Stimulated activated CD8-positive, alpha-beta memory T cell treated with anti-CD3 and anti-CD28 coated beads, Interleukin-12 subunit alpha, Interleukin-12 subunit beta, amount 100 ng/mL, for 4 hours (primary cell): ENCODE data around the gene ANKRD60.

Experiments
- DNase-seq: peaks from one replicate; pipeline ENCODE4 v3.0.0-alpha.2; 2020; ENCODE audit warnings: low read depth

ANKRD60 gene

DNA sequence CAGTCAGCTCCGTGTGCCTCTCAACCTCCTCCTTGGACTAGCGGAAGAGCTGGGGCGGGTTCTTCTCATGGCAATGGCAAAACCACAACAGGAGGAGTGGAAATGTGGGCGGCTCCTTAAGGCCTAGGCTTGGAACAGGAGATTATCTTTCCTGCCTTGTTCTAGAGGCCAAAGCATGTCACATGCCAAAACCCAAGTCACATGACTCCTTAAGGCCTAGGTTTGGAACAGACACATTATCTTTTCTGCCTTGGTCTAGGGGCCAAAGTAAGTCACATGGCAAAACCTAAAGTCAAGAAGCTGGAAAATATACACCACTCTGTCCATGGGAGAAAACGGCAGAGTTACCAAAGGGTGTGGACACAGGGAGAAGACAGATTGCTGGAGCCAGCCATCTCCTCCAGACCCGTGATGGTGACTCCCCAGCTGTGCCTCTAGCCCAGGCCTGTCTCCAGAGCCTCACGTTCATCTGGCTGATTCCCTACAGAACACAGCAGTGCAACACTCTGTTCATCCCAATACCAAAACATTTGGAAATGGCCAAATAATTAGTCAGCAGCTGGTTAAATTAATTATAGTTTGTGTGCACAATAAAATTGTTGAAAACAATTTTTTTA is 34.2 kb downstream of the ANKRD60 start:
- no peak for DNase-seq

DNA sequence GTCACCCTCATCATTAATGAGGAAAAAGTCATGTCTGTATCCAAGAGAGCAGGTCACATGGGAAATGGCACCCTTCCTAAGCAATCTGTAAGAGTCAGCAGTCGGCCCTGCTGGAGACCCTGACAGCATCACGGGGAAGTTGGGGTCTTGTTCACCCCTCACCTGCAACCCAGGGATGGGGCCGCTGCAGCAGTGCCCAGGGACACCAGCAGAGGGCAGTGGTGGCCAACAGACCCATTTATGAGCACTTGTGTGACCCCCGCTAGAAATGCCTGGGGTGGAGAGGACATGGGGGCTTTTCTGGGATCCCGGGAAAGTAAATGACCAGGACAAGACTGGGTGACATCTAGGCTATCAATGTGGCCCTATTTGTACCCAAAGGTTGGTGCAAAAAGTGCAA is 35.9 kb downstream of the ANKRD60 start:
- DNase-seq, result no peak

DNA sequence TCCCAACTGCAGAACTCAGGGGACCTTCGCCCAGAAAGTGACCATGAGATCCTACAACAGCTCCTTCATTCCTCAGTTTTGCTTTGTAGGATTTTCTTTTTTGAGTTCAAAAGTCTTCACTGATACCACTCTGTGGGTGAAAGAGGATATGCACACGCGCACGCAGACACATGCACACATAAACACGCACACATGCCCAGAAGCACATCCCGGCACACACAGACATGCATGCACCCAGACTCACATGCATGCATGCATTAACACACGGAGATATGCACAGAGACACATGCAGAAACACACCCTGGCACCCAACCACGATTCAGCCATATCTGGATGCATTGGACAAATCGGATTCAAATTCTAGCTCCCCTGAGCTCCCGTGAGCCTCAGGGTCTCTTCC is 36.4 kb downstream of the ANKRD60 start:
- DNase-seq, result no peak

DNA sequence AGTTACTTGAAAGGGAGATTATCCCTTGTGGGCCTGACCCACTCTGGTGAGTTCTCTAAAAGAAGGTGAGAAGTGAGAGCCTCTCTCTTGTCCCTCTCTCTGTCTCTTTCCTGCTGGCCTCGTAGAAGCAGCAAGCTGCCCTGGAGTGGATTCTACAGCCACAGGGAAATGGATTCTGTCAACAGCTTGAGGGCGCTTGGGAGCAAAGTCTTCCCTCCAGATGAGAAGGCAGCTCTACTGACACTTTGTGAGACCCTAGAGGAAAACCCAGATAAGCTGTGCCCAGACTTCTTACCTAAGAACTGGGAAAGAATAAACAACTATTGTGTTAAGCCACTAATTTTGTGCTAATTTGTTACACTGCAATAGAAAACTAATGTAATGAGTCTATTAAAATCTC is 39.9 kb downstream of the ANKRD60 start:
- DNase-seq, result no peak

DNA sequence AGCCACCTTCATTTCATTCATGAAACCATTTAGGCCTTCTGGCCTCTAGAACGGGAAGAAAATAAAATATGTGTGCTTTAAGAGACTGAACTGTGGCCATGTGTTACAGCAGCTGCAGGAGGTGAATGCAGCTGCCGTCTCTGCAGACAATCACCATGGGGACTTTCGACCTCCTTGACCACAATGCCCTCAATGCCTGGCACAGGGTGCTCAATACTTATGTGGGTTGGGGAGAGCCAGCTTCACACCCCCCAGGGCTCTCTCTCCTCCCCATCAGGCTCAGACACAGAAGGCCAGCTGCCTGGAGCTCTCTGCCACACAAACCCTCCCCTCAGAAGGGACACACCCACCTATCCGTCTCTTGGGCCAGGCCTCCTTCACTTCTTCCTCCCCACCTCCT is 43.5 kb downstream of the ANKRD60 start:
- DNase-seq, result no peak

DNA sequence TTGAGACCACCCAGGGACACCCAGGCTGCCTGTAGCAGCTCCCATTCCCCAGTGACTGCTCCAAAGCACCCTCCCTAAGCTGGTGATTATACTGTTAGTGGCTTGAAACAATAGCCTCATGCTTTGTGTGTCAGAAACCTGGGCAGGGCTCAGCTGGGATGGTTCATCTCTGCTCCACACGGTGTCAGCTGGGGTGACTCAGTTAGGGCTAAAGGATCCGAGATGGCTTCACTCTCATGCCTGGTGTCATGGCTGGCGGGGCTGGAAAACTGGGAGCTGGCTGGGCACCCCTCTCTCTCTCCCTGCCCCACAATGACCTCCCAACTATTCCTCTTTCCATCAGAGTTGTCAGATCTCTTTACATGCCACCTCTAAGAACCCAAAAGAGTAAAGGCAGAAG is 44.4 kb downstream of the ANKRD60 start:
- DNase-seq, result no peak

DNA sequence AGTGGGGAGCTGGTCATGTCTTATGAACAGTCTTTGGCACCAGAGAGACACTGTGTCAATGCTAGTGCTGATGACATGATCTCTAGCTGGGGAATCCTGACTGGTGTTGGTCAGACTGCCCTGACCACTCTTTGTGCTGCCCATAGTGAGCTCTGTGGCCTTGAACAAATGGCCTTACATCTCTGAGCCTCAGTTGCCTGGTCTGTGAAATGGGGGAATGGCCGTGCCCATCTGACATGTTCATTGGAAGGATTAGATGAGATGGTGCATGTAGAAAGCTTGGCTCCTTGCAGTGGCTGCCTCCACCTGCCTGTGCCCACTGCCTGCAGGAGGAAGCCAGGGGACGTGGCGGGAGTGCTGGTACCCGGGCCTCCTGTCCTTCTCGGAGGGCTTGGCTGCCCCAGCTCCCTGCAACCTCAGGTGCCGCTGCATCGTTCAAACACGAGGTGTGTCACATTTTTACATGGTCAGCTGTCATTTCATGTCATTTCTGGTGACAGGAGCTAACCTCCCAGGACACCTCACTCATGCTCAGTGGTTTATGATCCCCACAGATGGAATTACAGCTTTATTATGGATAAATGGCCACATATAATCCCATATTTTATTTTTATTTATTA is 45.8 kb downstream of the ANKRD60 start:
- no peak for DNase-seq

DNA sequence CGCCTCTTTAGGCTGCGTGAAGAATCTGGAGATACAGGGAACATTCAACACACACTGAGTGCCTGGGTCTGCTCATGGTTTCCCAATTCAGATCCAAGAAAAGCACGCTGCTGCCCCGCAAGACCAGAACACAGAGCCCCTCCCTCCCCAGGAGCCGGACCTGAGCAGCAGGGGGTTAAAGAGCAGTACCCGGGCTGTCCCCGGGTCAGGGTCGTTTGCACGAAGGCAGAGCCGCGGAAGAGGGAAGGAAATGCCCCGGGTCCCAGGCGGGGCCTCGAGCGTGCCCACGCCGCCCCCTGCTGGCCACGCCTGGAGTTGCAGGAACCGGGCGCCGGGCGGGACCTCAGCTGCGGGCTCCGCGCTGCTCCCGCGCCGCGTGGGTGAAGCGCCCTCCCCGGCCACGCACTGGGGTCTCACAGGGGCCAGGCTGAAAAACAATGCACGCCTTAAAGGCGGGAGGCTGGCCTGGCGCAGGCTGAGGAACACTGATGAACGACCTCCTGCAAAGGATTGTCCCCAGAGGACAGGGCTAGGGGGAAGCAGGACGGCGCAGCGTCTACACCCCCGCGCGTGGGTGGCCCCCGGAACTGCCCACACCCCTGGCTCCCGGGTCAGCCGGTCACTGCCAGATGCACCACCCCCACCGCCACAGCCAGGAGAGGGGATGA is 48.9 kb downstream of the ANKRD60 start:
- DNase-seq, result peak; percentile 47

DNA sequence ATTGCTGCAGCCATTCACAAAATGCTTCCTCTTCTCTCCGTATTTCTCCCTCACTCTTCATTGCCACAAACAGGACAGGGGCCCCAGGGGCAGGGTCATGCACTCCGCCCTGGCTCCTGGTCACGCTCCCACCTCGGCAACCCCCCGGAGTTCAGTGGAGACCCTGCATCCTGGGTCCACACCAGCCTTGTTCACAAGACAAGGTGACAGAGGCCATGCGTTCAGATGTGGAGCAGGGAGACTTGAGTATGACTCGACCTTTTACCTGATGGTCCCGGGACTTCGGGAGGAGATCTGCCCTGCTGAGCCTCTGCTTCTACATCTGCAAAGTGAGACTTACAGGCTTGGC is 49.4 kb downstream of the ANKRD60 start:
- no peak for DNase-seq

DNA sequence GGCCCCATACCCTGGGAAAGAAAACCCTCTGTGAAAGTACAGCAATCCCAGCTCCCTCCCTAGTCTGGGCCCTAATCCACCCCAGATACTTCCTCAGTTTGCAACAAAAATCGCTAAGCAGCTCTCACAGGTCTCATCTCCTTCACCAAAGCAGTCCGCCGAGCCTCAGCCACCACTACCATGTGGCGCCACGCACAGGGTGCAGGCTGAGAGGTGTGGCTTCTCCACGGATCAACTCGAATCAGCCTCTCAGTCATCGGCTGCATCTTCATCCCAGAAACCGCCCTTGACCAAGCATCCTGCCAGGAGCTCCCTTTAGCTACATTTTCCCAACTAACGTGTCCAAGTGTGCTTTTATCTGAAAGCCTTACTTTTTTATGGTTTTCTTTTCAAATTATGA is 50.7 kb downstream of the ANKRD60 start:
- no peak for DNase-seq

DNA sequence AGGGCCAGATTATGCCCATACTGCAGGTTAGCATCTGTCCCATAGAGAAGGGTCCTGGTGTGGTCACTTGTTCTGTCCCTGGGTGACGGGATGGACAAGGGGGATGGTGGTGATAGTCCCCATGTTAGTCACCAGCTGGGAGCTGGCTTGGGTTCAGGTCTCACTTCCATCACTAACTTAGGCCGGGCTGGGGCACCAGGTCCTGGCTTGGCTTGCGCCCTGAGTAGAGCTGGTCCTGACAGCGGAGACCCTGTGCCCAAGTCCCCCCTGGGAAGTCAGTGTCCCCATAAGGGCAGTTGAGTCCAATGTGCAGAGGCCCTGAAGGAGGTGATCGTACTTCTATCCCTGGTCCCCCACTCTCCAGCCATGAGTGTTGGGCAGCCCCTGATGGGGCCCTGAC is 52.6 kb downstream of the ANKRD60 start:
- DNase-seq, result no peak

DNA sequence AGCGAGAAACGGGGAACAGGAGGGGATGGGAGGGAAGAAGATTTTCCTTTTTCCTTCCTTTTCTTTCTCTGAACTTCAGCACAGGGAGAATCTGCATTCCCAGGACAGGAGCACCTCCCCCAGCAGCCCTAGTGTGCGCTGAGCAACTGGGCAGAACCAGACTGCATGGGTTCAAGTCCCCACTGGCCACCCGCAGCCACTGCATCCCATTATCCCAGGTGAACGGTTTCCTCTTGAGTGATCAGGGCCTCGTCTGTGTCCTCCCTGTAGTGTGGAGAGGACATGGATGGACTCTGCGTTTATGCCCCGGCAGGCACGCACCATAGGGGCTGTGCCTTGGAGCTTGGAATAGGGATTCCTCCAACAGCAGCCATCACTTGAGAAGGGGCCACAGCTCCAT is 53.0 kb downstream of the ANKRD60 start:
- DNase-seq, result no peak

DNA sequence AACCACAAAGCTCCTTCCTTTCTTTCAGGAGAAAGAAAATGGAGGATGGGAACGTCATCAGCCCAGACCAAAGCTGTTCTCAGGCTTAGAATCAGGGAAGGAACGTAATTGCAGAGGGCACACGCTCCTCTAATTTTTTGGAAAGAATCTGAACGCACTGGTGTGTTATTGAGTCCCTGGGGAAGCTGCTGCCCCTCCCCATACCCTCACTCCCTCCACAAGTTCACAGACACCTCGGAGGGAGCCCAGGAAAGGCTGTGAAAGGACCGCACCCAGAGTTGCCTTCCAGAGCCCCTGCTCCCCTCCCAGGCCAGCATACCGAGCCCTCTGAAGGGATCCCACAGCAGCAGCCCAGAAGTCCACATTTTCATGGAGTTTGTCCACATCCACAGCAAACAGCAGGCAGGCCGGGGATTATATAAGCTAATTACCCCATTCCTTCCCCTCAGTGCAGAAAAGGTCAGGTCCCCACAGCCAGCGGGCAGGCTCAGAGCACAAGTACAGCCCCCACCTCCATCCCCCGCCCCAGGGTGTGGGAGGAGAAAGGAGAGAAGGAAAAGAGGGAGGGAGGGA is 53.7 kb downstream of the ANKRD60 start:
- DNase-seq, result no peak

DNA sequence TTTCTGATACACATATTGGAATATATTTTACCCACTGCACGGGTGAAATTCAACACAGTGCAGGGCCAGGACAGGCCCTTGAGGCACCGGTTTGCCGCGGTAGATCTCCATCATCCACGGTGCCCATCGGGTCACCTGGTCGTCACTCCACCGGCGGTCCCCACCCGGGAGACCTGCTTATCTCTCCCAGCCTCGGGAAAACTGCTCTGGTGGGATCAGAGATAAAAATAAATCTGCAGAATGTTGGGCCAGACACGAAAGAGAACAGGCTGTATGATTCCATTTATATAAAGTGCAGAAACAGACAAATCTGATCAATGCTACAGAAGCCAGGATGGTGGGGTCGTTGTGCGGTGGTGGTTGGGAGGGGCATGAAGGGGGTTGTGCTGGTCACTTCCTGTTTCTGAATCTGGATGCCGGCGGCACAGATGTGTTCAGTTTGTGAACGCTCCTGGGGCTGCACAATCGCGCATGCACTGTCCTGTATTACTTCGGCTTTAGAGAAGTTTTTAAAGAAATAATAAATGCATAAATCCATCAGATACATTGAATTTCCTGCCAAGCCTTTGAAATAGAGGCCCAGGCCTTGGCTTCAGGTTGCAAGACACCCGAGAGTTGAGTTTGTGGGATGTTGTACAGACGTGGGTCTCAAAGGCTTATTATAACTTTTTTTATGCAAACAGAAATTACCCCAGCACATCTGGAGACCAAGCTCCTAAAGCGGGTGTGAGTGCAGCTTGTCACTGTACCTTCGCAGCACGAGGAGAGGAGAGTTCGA is 54.3 kb downstream of the ANKRD60 start:
- DNase-seq, result no peak

DNA sequence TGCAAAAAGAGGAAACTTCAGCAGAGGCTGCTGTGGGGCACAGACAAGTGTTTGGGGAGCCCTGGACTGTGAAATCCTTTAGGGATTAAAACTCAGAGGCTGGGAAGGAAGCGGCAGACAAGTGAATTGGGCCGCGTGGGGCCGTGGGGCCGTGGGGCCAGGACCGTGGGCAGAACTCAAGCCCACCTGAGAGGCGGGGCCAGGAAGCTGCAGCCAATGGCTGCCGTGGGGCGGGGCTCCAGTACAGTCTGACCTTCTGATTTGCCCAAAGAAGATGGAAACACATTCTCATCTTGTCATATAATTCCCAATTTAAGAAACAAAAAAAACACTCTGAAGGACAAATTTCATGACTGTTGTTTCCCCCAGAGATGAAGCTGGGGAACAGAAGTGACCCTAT is 55.4 kb downstream of the ANKRD60 start:
- DNase-seq, result no peak

DNA sequence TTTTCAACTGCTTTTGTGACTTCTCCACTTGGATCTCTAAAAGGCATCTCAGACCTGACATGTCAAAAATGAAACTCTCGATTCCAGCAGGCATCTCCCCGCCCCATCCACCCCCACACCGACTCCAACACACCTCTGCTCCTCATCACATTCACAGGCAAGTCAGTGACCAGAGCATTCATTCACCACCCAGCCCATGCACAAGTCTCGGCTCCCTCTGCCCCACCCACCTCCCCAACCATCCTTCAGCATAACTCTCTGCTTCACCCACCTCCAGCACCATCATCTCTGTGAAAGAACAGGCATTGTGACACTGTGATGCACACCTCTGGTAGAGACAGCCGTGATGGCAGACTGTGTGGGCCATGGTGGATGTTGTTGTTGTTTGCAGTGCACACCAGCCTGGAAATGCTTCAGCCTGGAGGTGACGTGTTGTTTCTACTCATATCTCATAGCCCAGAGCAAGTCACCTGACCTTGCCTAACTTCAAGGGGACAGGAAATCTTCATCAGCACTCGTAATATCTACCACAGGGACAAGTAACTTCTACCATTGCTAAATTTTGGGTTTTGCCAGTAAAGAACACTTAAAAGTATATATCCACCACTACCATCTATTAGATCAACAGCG is 56.5 kb downstream of the ANKRD60 start:
- DNase-seq, result no peak

DNA sequence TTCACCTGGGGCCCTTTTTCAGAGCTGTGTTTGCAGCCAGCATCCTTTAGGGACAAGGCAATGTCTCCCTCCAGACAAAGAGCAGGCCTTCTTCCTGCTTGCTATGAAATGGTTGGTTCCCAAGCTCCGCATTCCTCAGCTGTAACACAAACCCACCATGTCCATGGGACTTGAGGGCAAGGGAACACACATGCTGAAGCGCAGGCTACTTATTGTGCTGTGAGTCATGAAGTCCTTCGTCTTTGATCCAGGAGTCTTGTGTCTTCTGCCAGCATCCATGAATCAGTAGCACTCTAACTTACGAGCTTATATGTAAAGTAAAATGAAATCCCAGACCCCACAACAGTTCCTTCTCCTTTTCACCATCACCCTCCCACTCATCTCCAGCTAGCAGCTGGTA is 59.0 kb downstream of the ANKRD60 start:
- DNase-seq, result no peak

DNA sequence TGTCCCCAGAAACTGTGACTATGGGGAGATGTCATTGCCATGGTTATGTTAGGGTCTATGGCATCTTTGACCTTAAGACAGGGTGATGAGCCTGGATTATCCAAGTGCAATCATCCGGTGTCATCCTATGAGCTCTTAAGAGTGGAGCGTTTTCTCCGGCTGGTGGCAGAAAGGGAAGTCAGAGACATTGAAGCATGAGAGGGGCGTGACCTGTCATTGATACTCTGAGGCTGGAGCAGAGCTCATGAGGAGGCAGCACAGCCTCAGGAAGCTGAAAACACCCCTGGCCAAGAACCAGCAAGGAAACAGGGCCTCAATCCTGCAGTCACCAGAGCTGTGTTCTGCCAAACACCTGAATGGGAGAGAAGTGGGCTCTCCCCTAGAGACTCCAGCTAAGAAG is 59.6 kb downstream of the ANKRD60 start:
- DNase-seq, result no peak

DNA sequence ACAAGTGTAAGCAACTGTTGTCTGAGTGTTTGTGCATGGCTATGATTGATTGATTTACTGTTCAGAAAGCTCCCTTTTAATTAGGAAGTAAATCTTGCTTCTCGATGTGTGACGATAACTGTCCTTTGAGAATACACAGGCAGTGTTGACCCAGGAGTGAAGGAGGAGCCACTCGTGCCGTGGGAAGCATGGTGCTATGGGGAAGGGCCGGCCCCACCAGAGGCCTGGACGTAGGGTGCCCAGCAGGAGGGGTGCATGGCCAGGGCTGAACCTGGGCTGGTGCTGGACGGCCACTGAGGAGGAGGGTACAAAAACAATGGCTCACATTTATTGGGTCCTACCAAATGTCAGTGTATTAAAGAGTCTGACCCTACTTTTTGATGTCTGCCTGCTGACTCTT is 60.7 kb downstream of the ANKRD60 start:
- DNase-seq, result no peak
